T-helper 17 cell (primary cell): ENCODE data around the gene EMC10. TPM values are rescaled to one million over a fixed set of nuclear protein-coding genes. Genes with fewer than 3 reads are reported as not detected.
"Not testable (repeated sequence)": the region's sequence is repeated elsewhere in the genome, so short reads cannot be mapped to it uniquely, and the experiment has no call there.

Source experiments
- ATAC-seq: fragments of 150-1000 bp; cut with Tn5 transposase; 2 replicates; pipeline ENCODE4 v1.10.0; 2021; ENCODE audit warnings: mild to moderate bottlenecking, moderate library complexity
- DNase-seq, 3 donors: peaks; one replicate each; pipeline versions ENCODE4 v3.0.0 to v3.0.0-alpha.2; 2020 to 2021
- H3K9me3 ChIP-seq: one replicate; pipeline ENCODE4 v1.7.0; 2013; ENCODE audit warnings: low read length, mild to moderate bottlenecking; ENCODE audit not compliant: control insufficient read depth, poor library complexity, severe bottlenecking
- H3K27ac Mint-ChIP-seq: one replicate; pipeline ENCODE4 v1.8.0; 2022; ENCODE audit warnings: mild to moderate bottlenecking, moderate library complexity, mixed read lengths
- H3K27me3 Mint-ChIP-seq: one replicate; pipeline ENCODE4 v1.8.0; 2022; ENCODE audit warnings: mixed read lengths
- H3K36me3 Mint-ChIP-seq: one replicate; pipeline ENCODE4 v1.8.0; 2022; ENCODE audit warnings: low read depth, mixed read lengths
- H3K4me1 Mint-ChIP-seq: one replicate; pipeline ENCODE4 v1.8.0; 2022; ENCODE audit warnings: mild to moderate bottlenecking, mixed read lengths
- H3K4me3 Mint-ChIP-seq: one replicate; pipeline ENCODE4 v1.8.0; 2022; ENCODE audit warnings: mild to moderate bottlenecking, moderate library complexity, mixed read lengths
- total RNA-seq, 4 donors: library from RNA in 2 of 4; stranded (reverse) in 2 of 4; gene quantifications; one replicate each; pipeline ENCODE4 v1.2.3 and lab custom pipeline; 2022 to 2026

The EMC10 gene
- total RNA-seq, 2 donors from 2014 or later = 76.6 to 78.5 TPM

DNA sequence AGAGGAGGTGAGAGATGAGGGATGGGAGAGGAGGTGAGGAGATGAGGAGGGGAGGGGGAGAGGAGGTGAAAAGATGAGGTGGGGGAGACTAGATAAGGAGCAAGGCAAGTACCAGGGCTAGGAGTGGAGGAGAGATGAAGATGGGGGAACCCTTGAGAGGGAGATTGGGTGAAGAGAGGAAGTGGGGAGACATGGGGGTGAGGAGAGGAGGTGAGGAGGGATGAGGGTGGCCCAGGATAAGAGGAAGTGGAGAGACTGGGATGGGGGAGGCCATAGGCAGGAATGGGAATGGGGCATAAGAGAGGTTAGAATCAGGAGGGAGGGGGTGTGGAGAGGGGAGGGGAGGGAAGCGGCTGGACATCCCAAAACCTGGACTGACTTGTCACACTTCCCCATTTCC is 16.7 kb upstream of the EMC10 start:
- Mint-ChIP-seq H3K27ac (no peak overlapping the region), H3K27me3 (peaks cover 39% of the 10 kb centered on the region), H3K4me1 (peaks cover 6% of the 10 kb centered on the region), H3K4me3 (no peak overlapping the region), H3K36me3 (peaks cover 5% of the 10 kb centered on the region)
- ATAC-seq (no peak), DNase-seq (no peak)
- no peaks in the 10 kb centered on the region for H3K9me3 ChIP-seq

DNA sequence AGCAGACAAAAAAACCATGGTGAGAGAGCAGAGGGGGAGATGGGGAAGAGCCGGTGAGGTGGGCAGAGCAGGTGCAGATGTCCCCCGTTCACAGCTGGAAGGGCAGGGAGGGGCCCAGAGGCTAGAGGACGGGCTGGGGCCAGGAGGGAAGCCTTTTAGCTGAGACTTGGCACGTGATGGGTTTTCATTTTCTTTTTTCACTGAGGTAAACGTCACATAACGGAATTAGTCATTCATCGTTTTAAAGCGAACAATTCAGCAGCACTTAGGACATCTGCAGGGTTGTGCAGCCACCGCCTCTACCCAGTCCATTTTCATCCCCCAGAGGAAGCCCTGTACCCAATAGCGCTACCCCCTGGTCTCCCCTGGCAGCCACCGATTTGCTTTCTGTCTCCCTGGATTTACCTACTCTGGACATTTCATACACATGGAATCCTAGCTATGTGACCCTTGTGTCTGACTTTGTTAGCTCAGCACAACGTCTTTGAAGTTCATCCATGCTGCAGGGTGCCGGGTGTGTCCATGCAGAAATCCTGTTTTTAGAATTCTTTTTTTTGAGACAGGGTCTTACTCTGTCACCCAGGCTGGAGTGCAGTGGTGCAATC is 16.0 kb upstream of the EMC10 start:
- Mint-ChIP-seq H3K36me3 (peaks cover 5% of the 10 kb centered on the region), H3K27ac (no peak overlapping the region), H3K27me3 (peaks cover 37% of the 10 kb centered on the region), H3K4me1 (peaks cover 6% of the 10 kb centered on the region), H3K4me3 (no peak overlapping the region)
- ATAC-seq (peak; percentile 49), DNase-seq (no peak)
- H3K9me3 ChIP-seq = no peaks in the 10 kb centered on the region

DNA sequence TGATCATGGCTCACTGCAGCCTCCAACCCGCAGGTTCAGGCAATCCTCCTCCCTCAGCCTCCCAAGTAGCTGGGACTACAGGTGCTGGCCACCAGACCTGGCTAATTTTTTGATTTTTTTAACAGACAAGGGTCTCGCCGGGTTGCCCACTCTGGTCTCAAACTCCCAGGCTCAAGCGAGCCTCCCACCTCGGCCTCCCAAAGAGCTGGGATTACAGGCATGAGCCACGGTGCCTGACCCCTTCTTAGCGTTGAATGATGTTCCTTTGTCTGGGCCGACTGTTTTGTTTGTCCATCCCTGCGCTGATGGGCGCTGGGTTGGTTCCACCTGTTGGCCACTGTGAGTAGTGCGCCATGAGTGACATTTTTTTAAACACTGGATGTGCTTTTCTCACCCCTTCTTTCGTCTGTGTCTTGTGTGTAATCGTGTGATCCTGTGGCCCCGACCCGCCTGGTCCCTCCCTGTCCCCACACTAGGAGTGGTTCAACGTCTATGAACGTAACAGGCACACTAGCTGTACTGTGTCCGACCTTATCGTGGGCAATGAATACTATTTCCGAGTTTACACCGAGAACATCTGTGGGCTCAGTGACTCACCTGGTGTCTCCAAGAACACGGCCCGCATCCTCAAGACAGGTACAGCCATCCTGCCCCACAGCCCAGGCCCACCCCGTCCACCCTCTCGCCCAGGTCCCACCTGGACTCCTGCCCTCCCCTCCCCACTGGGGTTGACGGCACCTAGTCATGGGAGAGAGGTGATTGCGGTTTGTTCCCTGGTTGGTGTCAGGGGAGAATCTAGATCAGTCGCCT is 15.0 kb upstream of the EMC10 start:
- H3K9me3 ChIP-seq = no peaks in the 10 kb centered on the region
- peaks cover 41% of the 10 kb centered on the region for H3K27me3 Mint-ChIP-seq
- DNase-seq (peak in 2 of 3 donors; percentile 22 to 44), ATAC-seq (peak; percentile 85)
- H3K27ac Mint-ChIP-seq = peak overlapping the region; percentile 11
- peaks cover 6% of the 10 kb centered on the region for H3K4me1 Mint-ChIP-seq
- peaks cover 5% of the 10 kb centered on the region for H3K36me3 Mint-ChIP-seq
- H3K4me3 Mint-ChIP-seq = no peak overlapping the region

DNA sequence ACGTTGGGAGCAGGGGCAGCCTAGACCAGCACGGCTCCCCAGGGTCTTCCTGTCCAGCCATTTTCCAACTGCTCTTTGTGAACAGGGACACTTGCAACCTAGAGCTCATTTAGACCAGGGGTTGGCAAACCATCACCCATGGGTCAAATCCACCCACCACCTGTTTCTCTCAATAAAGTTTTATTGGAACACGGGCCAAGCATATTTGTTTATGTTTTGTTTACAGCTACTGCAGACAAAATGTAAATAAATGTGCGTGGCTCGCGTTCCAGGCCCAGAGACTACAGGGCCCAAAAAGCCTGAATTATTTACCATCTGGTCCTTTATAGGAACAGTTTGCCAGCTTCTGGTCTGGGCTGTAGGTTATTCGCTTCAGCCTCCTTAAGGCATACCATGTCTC is 13.3 kb upstream of the EMC10 start:
- Mint-ChIP-seq H3K4me1 (peaks cover 3% of the 10 kb centered on the region), H3K36me3 (peaks cover 3% of the 10 kb centered on the region), H3K4me3 (no peak overlapping the region)

DNA sequence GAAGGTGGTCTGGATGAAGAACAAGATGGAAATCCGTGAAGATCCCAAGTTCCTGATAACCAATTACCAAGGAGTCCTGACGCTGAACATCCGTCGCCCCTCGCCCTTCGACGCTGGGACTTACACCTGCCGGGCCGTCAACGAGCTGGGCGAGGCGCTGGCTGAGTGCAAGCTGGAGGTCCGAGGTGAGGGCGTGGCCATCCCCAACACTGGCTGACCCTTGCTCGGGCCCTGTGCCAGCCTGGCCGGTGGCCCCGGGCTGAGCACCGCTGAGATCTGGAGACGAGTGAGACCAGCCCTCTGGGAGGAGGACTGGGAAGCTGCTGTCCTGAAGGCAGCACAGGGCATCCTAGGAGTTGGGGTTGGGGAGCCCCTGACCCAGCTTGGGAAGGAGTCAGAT is 12.0 kb upstream of the EMC10 start:
- DNase-seq (no peak), ATAC-seq (no peak)
- Mint-ChIP-seq H3K27ac (peak overlapping the region; percentile 67), H3K4me3 (no peak overlapping the region), H3K4me1 (peaks cover 3% of the 10 kb centered on the region), H3K36me3 (peaks cover 3% of the 10 kb centered on the region), H3K27me3 (peaks cover 40% of the 10 kb centered on the region)
- H3K9me3 ChIP-seq = no peaks in the 10 kb centered on the region

More for the DNA sequence above, 13.3 kb upstream of the EMC10 start:
- Mint-ChIP-seq H3K27ac (no peak overlapping the region), H3K27me3 (peaks cover 32% of the 10 kb centered on the region)
- H3K9me3 ChIP-seq = no peaks in the 10 kb centered on the region
- DNase-seq (no peak), ATAC-seq (no peak)

DNA sequence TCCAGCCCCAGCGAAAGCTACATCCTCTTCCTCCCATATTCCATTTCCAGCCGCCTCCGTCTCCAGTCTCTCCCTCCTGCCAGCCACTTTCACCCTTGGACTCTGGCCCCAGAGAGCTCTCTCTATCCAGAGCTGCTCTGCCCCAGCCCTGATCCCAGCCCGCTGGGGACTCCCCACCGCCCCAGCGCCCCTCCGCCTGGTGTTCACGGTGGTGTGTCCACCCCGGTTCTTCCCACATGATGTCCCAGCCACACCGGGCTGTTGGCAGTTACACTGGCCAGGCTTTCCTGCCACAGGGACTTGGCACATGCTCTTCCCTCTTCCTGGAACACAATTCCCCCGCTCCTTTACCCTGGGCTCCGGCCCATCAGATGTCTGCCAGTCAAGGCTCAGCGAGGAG is 11.3 kb upstream of the EMC10 start:
- Mint-ChIP-seq H3K36me3 (peaks cover 3% of the 10 kb centered on the region), H3K27me3 (peaks cover 33% of the 10 kb centered on the region), H3K27ac (no peak overlapping the region), H3K4me3 (no peak overlapping the region), H3K4me1 (peaks cover 3% of the 10 kb centered on the region)
- DNase-seq = no peak
- H3K9me3 ChIP-seq = no peaks in the 10 kb centered on the region
- no peak for ATAC-seq

DNA sequence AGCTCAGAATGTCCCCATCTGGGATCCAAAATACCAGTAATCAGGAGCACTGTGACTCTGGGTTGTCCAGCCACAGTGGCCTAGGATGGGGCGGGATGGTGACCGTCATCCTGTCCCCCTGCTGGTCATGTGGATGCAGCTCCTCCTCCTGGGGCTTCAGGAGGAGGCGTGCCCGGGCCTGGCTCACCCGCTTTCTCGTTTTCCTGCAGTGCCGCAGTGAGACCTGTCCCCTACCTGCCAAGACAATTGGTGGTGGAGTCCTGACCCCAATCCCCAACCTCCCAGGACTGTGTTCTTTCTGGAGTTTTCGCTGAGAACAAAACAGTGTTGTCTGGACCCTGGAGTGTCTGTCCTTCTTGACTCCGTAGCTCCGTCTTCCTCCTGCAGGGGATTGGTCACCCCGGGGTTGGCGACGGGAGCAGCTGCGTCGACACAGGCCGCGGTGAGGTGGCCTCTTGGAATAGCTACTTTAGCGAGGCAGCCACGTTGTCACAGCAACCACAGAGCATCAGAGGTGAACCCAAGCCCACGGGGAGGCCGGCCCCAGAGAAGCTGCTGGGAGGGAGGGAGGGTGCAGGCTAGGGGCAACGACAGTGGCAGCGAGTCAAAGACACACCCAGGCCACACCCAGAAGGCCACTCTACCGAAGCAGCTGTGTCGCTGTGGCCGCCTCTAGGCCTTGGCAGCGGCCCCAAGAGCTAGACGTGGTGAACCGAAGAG is 10.2 kb upstream of the EMC10 start:
- Mint-ChIP-seq H3K27ac (no peak overlapping the region), H3K4me3 (no peak overlapping the region), H3K36me3 (peaks cover 3% of the 10 kb centered on the region), H3K27me3 (peaks cover 31% of the 10 kb centered on the region), H3K4me1 (peaks cover 2% of the 10 kb centered on the region)
- ATAC-seq (no peak), DNase-seq (no peak)
- no peaks in the 10 kb centered on the region for H3K9me3 ChIP-seq

DNA sequence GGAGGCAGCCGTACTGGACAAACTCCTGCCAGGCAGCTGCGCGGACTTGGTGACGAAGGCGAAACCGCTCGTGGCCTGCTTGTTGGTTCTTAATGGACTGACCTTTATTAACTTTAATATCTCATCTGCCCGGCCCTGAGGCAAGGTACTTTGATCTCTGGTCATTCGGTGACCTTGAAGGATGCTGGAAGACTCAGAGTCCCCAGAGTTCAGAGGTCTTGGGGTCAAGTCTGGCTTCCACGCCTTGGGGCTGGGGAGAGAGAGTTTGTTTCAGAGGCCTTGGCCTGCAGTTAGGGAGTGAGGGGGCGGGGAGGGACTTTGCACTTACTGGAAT is 9.6 kb upstream of the EMC10 start:
- Mint-ChIP-seq H3K4me3 (no peak overlapping the region), H3K27me3 (peaks cover 31% of the 10 kb centered on the region), H3K27ac (no peak overlapping the region), H3K4me1 (no peaks in the 10 kb centered on the region), H3K36me3 (peaks cover 3% of the 10 kb centered on the region)
- DNase-seq (no peak), ATAC-seq (no peak)
- H3K9me3 ChIP-seq = no peaks in the 10 kb centered on the region

DNA sequence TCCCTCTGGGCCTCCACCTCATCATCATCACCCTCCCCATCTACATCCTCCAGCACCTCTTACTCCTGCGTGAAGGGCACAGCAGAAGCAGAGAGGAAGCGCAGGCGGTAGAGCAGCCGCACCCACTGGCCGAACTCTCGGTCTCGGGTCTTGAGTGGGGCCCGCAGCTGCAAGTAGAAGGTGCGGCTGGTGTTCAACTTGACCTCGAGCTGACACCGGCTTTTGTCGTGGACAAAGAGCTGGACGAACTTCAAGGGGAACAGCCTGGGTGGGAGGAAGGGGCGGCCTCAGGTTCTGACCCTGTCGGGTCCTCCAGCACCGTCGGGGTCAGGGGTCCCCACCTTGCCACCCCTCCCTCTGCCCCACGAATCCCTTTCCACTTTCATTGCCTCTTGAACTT is 8.7 kb upstream of the EMC10 start:
- ATAC-seq (no peak), DNase-seq (no peak)
- peaks cover 27% of the 10 kb centered on the region for H3K27me3 Mint-ChIP-seq
- H3K36me3 Mint-ChIP-seq = peaks cover 3% of the 10 kb centered on the region
- H3K27ac Mint-ChIP-seq = no peak overlapping the region
- H3K4me3 Mint-ChIP-seq = no peak overlapping the region
- H3K4me1 Mint-ChIP-seq = no peaks in the 10 kb centered on the region
- no peaks in the 10 kb centered on the region for H3K9me3 ChIP-seq

DNA sequence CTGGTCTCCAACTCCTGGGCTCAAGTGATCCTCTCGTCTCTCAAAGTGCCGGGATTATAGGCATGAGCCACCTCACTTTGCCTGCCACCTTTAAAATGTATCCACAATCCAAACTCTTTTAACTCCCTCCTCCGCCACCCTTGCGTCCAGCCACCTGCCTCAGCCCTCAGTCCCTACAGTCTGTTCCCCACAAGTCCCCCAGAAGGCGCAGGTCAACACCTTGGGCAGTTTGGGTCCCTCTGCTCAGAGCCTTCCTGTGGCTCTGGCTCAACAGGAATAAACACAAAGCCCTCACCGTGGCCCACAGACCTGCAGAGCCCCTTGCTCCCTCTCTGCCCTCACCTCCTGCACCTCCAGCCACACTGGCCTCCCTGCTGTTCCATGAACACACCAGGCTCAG is 7.5 kb upstream of the EMC10 start:
- DNase-seq (no peak), ATAC-seq (no peak)
- H3K9me3 ChIP-seq = no peaks in the 10 kb centered on the region
- Mint-ChIP-seq H3K4me1 (no peaks in the 10 kb centered on the region), H3K27me3 (peaks cover 16% of the 10 kb centered on the region), H3K4me3 (no peak overlapping the region), H3K27ac (no peak overlapping the region), H3K36me3 (no peaks in the 10 kb centered on the region)

DNA sequence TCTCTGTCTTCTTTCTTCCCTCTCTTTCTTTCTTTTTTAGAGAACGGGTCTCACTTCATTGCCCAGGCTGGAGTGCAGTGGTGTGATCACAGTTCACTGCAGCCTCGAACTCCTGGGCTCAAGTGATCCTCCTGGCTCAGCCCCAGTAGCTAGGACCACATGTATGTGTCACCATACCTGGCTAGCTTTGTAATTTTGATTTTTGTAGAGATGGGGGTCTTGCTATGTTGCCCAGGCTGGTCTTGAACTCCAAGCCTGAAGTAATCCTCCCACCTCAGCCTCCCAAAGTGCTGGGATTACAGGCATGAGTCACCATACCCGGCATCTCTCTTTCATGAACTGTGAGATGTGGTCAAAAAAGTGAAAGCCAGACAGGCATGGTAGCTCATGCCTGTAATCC is 3.0 kb upstream of the EMC10 start:
- not testable (repeated sequence) for H3K4me3 Mint-ChIP-seq, ATAC-seq, H3K36me3 Mint-ChIP-seq, DNase-seq, H3K9me3 ChIP-seq, H3K27ac Mint-ChIP-seq, H3K27me3 Mint-ChIP-seq
- H3K4me1 Mint-ChIP-seq = peaks cover 20% of the 10 kb centered on the region

DNA sequence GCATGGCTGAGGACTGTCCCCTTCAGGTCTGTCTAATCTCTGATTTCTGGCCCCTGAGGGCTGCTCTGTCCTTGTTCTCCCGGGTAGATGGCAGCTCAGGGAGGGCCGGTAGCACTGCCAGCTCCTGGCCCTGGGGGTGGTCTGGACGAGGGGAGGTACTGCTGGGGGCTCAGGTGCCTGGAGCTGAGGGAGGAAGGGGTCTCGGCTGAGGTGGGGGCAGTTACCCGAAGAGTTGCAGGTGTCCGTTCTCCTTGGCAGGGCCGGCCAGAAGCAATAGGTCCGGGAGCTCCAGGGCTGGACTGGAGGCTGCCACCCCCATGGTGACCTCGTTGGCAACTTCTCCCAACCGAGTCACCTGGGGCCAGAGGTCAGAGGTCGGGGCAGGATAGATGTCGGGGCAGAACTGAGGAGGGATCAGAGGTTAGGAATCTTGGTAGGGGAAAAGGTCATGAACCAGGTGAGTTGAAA is 1.2 kb upstream of the EMC10 start:
- H3K4me3 Mint-ChIP-seq = peak overlapping the region; percentile 98
- no peaks in the 10 kb centered on the region for H3K27me3 Mint-ChIP-seq
- ATAC-seq (no peak), DNase-seq (no peak)
- peaks cover 22% of the 10 kb centered on the region for H3K4me1 Mint-ChIP-seq
- H3K36me3 Mint-ChIP-seq = peaks cover 3% of the 10 kb centered on the region
- no peaks in the 10 kb centered on the region for H3K9me3 ChIP-seq
- peak overlapping the region; percentile 93 for H3K27ac Mint-ChIP-seq

DNA sequence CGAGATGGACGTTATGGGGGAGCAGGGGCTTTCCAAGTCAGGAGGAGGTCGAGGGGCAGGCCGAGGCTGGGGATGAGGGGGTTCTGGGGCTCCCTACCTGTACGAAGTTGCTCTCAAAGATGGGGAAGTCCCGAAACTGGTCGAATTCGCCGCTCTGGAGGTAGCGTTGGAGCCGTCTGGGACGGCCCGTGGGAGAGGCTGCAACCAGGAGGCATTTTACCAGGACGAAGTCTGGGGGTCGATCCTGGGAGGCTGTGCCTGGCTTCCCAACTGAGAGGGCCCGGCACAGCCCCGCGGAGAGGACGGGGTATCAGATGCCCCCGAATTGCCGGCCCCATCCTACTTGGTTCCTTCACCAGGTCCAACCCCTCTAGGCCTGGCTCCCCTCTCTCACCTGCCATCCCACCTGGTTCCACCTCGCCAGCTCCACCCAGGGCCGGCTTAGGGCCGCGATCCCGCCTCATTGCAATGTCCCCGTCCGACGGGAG is 527 bp upstream of the EMC10 start:
- peaks cover 23% of the 10 kb centered on the region for H3K4me1 Mint-ChIP-seq
- no peak for DNase-seq

More for the DNA sequence above, 527 bp upstream of the EMC10 start:
- H3K9me3 ChIP-seq = no peaks in the 10 kb centered on the region
- Mint-ChIP-seq H3K27me3 (no peaks in the 10 kb centered on the region), H3K36me3 (peaks cover 3% of the 10 kb centered on the region), H3K4me3 (peak overlapping the region; percentile 98), H3K27ac (peak overlapping the region; percentile 93)
- no peak for ATAC-seq
